Stimulated activated CD4-positive, alpha-beta T cell treated with anti-CD3 and anti-CD28 coated beads, Interleukin-4, amount 100 ng/mL, for 4 hours (primary cell): ENCODE data around the gene LRMDA.

Experiments used
- DNase-seq, 2 experiments: peaks; one replicate each; pipeline ENCODE4 v3.0.0-alpha.2; 2020

LRMDA gene

GRCh38 chr10:76150876-76151288 is 719.5 kb downstream of the LRMDA start:
- no peak for DNase-seq

GRCh38 chr10:76152186-76152585 is 720.8 kb downstream of the LRMDA start:
- no peak for DNase-seq

DNA sequence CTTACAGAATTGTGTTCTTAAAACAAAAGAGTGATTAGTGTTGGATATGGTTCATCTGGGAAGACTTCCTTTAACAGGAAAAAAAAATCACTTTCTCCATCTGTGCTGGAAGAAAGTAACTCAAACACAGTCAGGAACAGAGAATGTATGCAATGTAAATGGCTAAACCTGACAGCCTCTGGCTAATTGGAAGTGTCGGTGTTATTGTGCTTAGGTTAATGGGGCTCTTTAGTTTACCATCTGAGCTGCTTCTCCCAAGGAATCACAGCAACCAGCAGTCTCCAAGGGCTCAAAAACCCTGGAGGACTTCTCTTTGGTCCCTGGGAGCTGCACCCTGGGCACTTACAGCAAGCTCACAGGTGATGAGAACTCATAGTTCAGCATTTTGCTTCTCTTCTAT is 724.5 kb downstream of the LRMDA start:
- no peak for DNase-seq

GRCh38 chr10:76160446-76161300 is 729.2 kb downstream of the LRMDA start:
- DNase-seq, result no peak

DNA sequence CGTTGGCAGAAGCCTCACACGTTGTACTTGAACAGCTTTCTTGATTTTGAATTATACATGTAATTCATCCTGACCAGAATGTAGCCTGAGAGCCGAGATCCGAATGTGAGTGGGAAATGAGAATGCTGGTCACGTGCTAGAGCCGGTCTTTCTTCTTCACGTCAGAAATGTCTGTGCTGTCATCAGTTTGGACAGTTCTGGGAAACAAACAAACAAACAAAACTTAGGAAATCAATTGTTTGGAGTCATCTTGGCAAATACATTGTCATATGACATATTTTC is 729.8 kb downstream of the LRMDA start:
- DNase-seq, result no peak

- no peak for DNase-seq
Measured at GRCh38 chr10:76168437-76168836, 737.0 kb downstream of the LRMDA start.

DNA sequence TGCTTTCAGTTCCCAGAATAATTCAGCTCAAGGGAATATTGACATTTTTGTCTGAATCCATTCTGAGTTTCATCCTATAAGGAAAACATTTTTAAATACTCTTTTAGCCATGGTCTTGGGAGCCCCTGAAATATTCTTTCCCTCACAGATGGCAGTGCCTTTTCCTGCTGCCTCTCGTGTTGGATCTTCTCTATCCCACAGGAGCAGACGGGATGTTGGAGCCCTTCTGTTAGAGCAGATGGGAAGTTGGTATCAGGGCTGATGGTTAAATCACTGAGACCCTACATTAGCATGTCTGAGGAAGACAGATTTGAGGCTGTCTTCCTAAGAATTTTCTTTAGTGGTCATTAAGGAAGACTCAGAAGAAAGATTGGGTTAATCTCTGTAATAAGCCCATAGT is 737.8 kb downstream of the LRMDA start:
- no peak for DNase-seq

DNA sequence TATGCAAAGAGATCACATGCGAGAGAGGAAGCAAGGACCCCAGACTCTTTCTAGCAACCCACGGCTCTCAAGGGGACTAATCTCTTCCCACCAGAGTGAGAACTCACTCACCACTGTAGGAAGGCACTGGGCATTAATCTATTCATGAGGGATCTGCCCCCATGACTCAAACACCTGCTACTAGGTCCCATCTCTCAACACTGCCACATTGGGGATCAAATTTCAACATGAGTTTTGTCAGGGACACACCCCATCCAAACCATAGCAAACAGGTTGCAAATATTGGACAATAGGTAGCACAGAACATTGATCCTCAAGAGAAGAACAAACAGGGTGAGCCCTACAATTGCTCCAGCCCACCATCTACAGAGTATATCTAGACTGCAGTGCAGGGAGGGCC is 740.6 kb downstream of the LRMDA start:
- DNase-seq, result no peak

DNA sequence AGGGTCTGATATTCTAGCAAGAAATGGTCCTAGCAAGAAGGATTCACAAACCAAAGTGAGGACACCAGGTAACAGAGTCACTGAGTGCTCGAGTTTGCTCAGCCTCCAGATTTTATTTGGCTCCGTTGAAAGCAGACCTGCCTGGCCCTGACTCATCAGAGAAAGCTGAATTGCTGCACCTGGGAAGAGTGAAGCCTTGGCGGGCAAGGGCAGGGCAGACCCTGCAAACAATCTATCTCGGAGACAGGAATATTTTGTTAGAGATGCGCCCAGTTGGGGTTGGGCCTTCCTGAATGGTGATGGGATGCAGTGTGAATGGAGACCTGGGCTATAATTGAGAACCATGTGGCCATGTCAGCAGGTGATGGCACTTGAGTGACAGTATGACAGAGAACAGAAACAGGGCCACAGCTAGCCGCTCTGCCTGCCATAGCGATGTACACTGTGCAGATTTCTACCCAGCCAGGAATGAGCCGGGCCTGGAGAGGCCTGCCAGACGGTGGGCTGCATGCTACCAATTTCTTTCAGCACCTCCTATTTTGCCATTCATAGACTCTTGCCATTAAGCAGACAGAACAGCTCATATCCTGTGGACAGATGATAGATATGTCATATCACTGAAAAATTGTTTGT is 744.2 kb downstream of the LRMDA start:
- DNase-seq, result no peak

GRCh38 chr10:76176166-76176550 is 744.7 kb downstream of the LRMDA start:
- no peak for DNase-seq

GRCh38 chr10:76177936-76178335 is 746.5 kb downstream of the LRMDA start:
- DNase-seq, result no peak

GRCh38 chr10:76178532-76179292 is 747.3 kb downstream of the LRMDA start:
- no peak for DNase-seq

DNA sequence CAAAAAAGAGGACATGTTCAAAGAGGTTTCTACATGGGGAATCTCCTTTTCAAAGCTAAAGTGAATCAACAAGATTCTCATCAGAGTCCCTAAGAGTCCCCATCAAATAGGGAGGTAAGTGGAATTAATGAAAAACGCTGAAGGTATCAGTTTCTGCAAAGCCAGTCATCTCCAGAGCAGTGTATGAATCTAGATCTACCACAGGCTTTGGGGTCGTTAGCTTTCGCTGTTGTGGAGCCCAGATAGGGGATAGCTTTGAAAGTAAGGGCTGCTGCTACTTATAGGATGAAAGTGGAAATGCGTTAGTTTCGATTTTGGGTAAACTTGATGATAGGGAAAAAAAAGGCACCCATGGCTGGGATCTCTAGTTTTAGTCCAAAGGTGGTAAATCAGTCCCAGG is 748.4 kb downstream of the LRMDA start:
- no peak for DNase-seq

- DNase-seq, result no peak
Measured at GRCh38 chr10:76184647-76185046, 753.2 kb downstream of the LRMDA start.

DNA sequence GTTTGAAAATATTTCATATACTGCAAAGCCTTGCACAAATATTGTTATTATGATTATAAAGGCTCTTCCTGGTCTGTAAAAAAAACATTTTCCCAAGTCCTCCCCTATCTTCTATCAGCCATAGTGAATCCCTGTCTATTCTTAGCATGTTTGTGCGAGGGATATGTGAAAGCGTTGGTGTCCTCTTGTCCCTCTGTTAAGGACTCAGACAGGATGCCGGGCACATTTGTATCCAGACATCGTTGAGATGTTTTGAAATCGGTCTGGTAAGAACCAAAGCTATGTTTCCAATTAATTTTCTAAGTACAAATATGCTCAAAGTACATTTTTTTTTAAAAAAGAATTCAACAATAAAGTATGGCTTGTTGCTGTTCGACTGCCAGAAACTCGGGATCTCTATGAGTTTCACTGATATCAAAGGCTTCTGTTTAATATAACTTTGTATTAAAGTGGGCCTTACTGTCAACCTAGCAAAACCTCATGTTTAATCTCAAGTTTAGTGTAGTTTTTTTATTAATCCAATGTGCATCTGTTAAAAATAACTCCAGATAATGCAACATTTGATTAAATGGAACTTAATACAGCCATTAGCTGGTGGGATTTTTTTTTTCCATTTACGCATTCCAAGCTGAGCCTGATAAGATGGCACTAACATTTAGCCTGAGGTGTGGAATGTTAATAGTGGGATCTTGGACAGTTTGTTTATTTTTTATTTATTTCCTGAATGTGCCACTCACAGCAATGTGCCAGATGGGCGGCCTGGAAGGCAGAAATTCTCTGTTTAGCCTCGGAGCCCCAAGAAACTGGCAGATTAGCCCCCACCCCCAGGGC is 754.3 kb downstream of the LRMDA start:
- DNase-seq, result no peak

- DNase-seq, result no peak
Measured at GRCh38 chr10:76188216-76188615, 756.8 kb downstream of the LRMDA start.

DNA sequence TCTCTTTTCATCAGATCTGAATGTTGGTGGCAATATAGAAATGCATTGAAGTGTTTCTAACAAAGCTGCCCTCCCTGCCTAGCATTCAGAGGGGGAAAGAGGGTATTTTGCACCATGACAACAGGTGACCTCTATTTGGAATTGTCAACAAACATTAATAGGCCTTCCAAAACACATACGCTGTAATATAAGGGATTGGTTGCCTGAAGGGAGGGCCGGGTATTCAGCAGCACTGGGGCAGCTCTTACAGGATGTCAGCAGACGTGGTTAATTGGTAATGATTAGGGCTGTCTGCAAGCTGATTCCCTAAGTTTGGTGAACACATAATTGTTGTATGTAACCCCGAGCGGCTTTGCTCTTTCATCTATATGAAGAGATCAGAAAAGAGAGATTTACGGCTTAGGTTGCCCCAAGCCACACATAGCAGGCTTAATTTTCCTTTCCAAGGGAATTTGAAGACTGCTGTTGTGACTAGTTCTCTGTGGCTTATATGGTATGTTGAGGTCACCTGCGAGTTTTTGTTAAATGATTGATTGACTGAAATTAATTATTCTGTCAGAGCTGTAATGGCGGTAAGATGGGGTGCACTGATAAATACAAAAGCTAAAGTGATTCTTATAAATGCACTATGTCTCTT is 759.3 kb downstream of the LRMDA start:
- DNase-seq, result no peak

DNA sequence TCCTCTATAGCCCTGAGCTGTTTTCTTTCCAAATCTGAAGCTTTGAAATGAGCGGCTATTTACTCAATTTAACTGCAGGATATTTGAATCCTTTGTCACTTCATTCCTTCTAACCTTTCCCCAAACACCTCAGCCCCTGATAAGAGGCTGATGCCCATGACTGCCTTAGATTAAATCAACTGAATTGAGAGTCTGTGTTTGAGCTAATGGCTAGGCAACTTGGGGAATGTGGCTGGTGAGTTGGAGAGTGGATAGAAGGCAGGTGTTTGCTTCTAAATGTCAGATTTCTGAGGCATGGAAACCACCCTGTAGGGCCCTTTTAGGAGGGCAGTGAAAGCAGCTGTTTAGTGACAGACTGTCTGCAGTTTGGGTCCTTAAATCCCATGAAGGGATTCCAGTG is 759.9 kb downstream of the LRMDA start:
- no peak for DNase-seq

GRCh38 chr10:76192151-76192550 is 760.7 kb downstream of the LRMDA start:
- no peak for DNase-seq

GRCh38 chr10:76192694-76193320 is 761.4 kb downstream of the LRMDA start:
- no peak for DNase-seq

GRCh38 chr10:76195654-76196390 is 764.4 kb downstream of the LRMDA start:
- DNase-seq, result no peak
